Raji (cell line): ENCODE measurements around the gene SEC11A.

Source experiments
- POLR2A ChIP-seq: IDR thresholded peaks from 2 replicates; pipeline ENCODE4 v1.6.1; 2011; ENCODE audit warnings: low read depth, low read length, control low read depth; ENCODE audit not compliant: insufficient read depth

The SEC11A gene

GRCh38 chr15:84748274-84749110 lies 32.6 kb upstream of the SEC11A start, which contains the start of gene ZNF592:
ZNF592 (plus strand) TSS chr15:84748592; CDS start chr15:84782676, 34,084 bp downstream.
- TF ChIP-seq POLR2A, result peak; percentile 38; the same call in 1 of the 2 replicates

GRCh38 chr15:84747416-84748273 lies 31.7 kb upstream of the SEC11A start:
- 0 out of 2 replicates have a peak, but pooled peaks have one; percentile 27 for TF ChIP-seq POLR2A

- TF ChIP-seq POLR2A, result no peak
Measured at GRCh38 chr15:84741121-84741520, 25.2 kb upstream of the SEC11A start.

GRCh38 chr15:84740691-84741090 lies 24.8 kb upstream of the SEC11A start:
- no peak for TF ChIP-seq POLR2A

GRCh38 chr15:84737005-84737404 lies 21.1 kb upstream of the SEC11A start:
- TF ChIP-seq POLR2A, result no peak

GRCh38 chr15:84736375-84736774 lies 20.4 kb upstream of the SEC11A start:
- TF ChIP-seq POLR2A, result no peak

- TF ChIP-seq POLR2A, result peak; percentile 75
Measured at GRCh38 chr15:84734794-84735479, 19.0 kb upstream of the SEC11A start.

- TF ChIP-seq POLR2A, result no peak
Measured at GRCh38 chr15:84731774-84732173, 15.8 kb upstream of the SEC11A start.

GRCh38 chr15:84727429-84727828 lies 11.5 kb upstream of the SEC11A start:
- no peak for TF ChIP-seq POLR2A

GRCh38 chr15:84725001-84725491 lies 9.1 kb upstream of the SEC11A start:
- TF ChIP-seq POLR2A, result no peak

GRCh38 chr15:84722628-84723027 lies 6.7 kb upstream of the SEC11A start:
- TF ChIP-seq POLR2A, result no peak

GRCh38 chr15:84721371-84721770 lies 5.4 kb upstream of the SEC11A start:
- no peak for TF ChIP-seq POLR2A

GRCh38 chr15:84715441-84716035 lies 401 bp downstream of the SEC11A start:
- no peak for TF ChIP-seq POLR2A

GRCh38 chr15:84714821-84715220 lies 1.1 kb downstream of the SEC11A start:
- TF ChIP-seq POLR2A, result no peak

- no peak for TF ChIP-seq POLR2A
Measured at GRCh38 chr15:84714372-84714771, 1.6 kb downstream of the SEC11A start.
